SW480 (cell line): ENCODE measurements around the gene CBR4.
A peak's percentile ranks its signal among the peaks of the same experiment; 100 is the strongest.
"Not testable (repeated sequence)": the region's sequence is repeated elsewhere in the genome, so short reads cannot be mapped to it uniquely, and the experiment has no call there.

Experiments used
- DNase-seq: peaks from one replicate; pipeline ENCODE4 v3.0.0-alpha.2; 2016; ENCODE audit warnings: low spot score

CBR4 gene

GRCh38 chr4:168993714-168994510 lies 16.1 kb downstream of the CBR4 start:
- DNase-seq, result no peak

GRCh38 chr4:168992952-168993482 lies 17.0 kb downstream of the CBR4 start:
- DNase-seq, result not testable (repeated sequence)

- no peak for DNase-seq
These were observed 28.1 kb downstream of the CBR4 start for GRCh38 chr4:168981942-168982341.

- DNase-seq, result no peak
These were observed 28.6 kb downstream of the CBR4 start for GRCh38 chr4:168981460-168981859.

GRCh38 chr4:168979338-168979737 lies 30.7 kb downstream of the CBR4 start:
- no peak for DNase-seq

- DNase-seq, result no peak
These were observed 31.9 kb downstream of the CBR4 start for GRCh38 chr4:168978001-168978700.

GRCh38 chr4:168972596-168972995 lies 37.5 kb downstream of the CBR4 start:
- no peak for DNase-seq

GRCh38 chr4:168960716-168961115 lies 49.3 kb downstream of the CBR4 start:
- DNase-seq, result no peak

- DNase-seq, result no peak
These were observed 54.4 kb downstream of the CBR4 start for GRCh38 chr4:168955674-168956073.

- DNase-seq, result not testable (repeated sequence)
These were observed 57.2 kb downstream of the CBR4 start for GRCh38 chr4:168952821-168953246.

GRCh38 chr4:168945291-168945690 lies 64.8 kb downstream of the CBR4 start:
- DNase-seq, result no peak

- DNase-seq, result peak; percentile 3
These were observed 67.1 kb downstream of the CBR4 start for GRCh38 chr4:168942985-168943384.
